HG03378 (cell line): Measurements from ENCODE around the gene DNAJC16.
"Not testable (repeated sequence)": the region's sequence is repeated elsewhere in the genome, so short reads cannot be mapped to it uniquely, and the experiment has no call there.

Source experiments
- ATAC-seq: cut with Tn5 transposase; IDR thresholded peaks from one replicate; pipeline ENCODE4 v1.9.1; 2021; ENCODE audit warnings: mild to moderate bottlenecking, moderate library complexity; ENCODE audit not compliant: unreplicated experiment

Gene DNAJC16

GRCh38 chr1:15506831-15507230 lies 19.8 kb upstream of the DNAJC16 start:
- no peak for ATAC-seq

- ATAC-seq: no peak
Measured at GRCh38 chr1:15507278-15507677, 19.4 kb upstream of the DNAJC16 start.

DNA sequence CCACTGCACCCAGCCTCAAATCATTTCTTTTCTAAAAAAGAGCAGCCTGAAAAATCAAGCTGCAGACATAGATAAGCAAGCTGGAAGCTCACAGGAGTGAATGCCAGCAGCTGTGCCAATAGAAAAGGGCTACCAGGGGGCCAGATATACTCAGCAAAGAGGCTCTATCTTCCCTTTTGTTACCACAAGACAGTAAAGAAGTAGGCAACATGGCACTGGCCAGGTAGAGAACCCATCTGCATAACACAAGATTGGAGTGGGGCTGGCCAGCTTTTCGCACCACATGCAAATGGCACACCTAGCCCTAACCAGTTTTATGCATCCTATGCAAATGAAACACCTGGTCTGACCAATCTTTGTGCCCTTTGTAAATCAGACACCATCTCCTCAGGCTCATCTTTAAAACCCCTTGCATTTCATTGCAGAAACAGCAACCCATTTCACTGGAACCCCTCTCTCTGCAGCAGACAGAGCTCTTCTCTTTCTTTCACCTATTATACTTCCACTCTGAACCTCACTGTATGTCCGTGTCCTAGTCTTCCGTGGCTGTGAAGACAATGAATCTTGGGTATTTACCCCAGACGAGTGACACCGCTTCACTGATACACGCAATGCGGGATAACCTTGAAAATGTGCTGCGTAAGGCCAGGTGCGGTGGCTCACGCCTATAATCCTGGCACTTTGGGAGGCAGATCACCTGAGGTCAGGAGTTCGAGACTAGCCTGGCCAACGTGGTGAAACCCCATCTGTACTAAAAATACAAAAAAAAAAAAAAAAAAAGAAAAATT lies 17.8 kb upstream of the DNAJC16 start:
- ATAC-seq: no peak

- no peak for ATAC-seq
Measured at GRCh38 chr1:15509586-15509985, 17.1 kb upstream of the DNAJC16 start.

DNA sequence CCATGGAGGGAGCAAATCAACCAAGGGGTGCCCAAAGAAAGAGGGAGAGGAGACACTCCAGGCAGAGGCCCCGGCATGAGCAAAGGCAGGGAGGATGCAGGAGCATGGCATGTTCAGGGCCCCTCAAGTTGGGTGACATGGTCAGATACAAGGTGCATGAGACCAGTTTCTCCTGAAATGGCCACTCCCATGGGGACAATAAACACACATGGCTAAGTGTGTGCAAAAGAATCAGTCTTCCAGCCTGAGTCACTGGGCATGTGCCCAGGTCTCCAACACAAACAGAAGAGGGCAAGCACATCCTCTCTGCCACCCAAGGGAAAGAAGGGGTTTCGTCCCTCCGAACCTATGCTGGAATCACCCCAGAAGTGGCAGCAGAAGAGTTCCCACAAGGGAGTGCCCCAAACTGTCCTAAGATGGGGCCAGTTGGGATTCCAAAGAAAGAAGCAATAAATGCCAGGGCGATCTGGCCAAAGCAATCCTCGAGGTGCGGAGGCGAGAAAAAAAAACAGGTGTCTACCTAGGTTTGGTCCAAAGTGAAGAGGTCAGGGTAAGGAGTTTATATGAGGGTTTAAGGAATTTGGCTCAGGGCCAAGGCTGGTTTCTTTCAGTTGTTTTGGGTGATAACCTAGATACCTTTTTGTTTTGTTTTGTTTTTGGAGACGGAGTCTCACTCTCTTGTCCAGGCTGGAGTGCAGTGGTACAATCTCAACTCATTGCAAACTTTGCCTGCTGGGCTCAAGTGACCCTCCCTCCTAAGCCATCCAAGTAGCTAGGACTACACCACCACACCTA lies 15.8 kb upstream of the DNAJC16 start:
- ATAC-seq: no peak

- ATAC-seq: no peak
Measured at GRCh38 chr1:15513192-15513591, 13.5 kb upstream of the DNAJC16 start.

DNA sequence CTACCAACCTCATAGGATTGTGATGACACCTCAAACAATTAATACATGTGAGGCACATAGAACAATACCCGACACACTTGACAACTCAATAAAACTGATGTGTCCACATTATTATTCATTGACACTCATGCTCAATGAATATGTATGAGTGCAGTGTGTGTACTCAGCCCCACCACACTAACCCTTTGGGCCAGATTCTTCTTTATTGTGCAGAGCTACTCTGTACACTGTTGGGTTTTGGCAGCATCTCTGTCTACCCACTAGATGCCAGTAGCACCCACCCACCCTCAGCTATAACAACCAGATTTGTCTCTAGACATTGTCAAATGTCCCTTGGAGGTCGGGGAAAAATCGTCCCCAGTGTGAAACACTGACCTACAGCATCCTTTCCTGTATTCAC lies 12.7 kb upstream of the DNAJC16 start:
- ATAC-seq: no peak

GRCh38 chr1:15514557-15514956 lies 12.1 kb upstream of the DNAJC16 start:
- not testable (repeated sequence) for ATAC-seq

DNA sequence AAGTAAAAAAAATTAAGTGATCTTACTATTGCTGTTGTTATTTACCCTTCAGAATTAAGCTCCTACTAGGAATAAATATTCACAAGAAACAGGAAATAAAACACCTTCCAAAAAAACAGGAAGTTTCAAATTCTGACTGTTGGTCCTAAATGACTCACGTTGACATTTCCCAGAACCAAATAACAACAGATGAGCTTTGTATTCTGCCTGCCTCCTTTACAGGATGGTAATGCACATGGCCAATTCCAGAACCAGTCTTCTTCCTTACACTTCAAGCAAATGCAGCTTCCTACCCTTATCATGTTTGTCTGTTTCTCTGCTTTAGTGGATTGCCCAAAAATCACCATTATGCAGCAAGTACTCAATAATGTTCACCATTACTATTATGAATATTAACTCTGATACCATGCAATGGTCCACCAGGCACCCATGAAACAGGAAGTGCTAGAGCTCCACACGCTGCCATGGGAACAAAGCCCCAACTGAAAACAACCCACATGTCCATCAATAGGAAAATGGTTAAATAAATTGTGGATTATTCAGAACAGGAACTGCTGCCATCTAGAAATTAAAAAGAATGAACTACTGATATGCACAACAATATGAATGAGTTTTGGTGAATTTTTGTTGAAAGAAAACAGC lies 11.5 kb upstream of the DNAJC16 start:
- no peak for ATAC-seq

- ATAC-seq: no peak
Measured at GRCh38 chr1:15519625-15520024, 7.0 kb upstream of the DNAJC16 start.

- ATAC-seq: not testable (repeated sequence)
Measured at GRCh38 chr1:15521206-15521906, 5.3 kb upstream of the DNAJC16 start.

DNA sequence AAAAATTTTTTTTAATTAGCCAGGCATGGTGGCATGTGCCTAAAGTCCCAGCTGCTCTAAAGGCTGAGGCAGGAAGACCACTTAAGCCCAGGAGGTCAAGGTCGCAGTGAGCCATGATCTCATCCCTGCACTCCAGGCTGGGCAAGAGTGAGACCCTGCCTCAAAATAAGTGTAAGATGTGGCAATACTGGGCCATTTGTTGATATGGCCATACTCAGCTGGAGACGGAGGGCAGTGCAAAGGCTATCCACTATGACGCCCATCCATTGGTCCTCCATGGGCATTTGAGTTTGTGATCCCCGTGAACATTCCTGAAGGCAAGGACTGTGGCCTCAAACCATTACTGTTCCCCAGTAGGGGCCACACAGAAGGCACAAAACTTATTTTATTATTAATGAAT lies 4.1 kb upstream of the DNAJC16 start:
- ATAC-seq: no peak

DNA sequence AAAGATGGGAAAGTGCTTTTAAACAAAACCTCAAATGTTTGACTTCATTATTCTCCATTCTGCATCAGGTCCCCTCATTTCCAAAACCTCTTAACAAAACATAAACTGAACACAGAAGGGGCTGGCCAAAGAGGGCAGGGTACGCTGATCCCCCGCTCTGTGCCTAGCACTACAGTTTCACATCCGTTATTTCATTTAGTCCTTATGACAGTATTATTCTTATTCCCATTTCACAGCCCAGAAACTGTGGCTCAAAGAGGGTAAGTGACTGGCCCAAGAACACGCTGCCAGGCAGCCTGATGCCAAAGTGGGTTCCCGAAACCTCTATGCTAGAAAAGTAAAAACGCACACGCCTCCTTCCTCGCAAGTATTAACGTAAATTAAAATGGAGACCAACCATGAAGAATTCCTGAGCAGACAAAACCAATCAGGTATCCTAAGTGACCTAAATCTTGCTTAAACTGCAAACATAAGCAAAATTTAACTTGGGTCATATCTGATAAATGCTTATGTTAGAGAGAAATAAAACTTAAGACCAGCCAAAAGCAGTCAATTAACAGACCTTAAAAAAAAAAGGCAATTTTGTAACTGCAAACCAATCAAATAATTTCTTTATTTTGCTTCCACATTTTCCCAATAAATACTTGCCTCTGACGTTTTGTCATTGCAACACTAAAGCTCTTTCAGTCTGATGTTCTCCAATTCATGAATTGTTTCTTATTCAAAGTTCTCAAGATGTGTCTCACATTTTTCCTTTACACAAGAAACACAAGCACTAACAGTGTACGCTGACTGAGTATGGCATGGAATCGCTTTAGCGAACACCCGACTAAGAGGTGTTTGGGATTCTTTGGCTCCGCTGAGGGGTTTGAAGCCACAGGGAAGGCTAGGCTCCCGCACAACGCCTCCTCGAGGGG lies 3.3 kb upstream of the DNAJC16 start:
- ATAC-seq: no peak

DNA sequence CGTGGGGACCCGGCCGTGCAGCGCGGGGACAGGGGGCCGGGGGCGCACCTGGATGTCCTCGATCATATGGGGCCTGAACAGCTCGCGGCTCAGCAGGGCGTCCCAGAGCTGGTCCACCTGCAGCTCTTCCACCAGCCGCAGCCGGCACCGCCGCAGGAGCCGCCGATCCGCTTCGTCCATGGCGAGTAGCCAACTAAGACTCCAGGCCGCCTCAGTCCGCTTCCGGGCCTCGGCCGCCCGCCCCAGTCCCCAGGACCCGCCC lies 2.7 kb upstream of the DNAJC16 start, which contains the start of gene CASP9:
TSS of gene CASP9 (minus strand) at position 195 of the 262 bp plus-strand sequence. CDS start at position 180, 15 bp downstream.
- no peak for ATAC-seq

DNA sequence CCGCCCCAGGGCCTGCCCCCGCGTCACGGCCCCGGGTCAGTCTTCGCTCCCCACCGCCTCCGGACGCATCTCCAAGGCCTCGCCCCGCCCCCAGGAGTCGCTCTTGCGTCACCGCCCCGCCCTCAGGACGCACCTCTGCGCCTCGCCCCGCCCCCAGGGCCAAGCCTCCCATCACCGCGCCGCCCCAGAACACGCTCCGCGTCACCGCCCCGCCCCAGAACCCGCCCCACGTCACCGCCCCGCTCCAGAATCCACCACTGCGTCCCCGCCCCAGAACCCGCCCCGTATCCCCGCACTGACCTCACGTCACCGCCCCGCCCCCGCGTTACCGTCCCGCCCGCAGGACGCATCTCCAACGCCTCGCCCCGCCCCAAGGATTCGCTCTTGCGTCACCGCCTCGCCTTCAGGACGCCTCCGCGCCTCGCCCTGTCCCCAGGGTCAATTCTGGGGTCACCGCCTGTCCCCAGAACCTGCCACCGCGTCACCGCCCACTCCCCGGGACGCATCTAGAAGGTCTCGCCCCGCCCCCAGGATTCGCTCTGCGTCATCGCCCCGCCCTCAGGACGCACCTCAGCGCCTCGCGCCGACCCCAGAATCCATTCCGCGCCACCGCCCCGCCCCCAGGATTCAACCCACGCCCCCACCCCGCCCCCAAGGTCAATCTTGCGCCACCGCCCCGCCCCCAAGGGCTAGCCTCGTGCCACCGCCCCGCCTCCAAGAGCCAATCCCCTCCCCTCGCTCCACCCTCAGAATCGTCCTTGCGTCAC lies 2.2 kb upstream of the DNAJC16 start:
- ATAC-seq: peak; percentile 29

DNA sequence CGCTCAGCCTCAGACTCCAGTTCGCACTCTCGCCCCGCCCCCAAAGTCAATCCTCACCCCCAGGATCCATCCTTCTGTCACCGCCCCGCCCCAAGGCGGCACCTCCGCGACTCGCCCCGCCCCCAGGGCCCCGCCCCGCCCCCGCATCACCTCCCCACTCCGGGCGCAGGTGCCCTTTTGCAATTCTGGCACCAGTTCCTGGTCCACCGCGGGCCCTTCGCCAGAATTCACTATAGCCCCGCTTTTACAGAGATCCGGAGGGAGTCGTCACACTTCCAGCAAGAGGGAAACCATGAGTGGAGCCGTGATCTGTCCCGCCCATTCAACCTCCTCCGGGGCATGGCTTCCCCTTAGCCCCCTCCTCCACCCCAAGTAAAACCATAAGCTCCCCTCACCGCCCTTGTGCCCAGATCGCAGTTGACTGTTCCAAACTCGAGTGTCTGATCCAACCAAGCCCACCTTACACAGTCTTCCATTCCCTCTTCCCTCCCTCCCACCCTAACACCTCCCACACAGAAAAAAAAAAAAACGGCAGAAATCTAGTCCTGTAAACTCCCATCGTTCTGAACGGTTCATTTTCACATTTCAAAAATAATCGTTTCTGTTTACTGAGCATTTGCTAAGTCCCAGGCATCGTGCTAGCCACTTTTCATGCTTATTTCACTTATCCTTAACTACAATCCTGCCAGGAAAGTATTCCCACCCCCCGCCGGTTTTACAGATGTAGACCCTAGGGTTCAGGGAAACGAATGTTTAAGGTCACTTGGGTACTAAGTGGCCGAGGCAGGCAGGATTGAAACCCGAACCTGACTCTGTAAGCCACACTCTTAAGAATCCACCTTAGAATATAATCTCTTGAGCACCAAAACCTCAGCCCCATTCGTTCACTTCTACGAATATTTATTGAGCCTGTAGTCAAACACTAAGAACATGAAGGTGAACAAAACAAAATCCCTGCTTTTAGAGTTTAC lies 1.3 kb upstream of the DNAJC16 start:
- peak; percentile 17 for ATAC-seq

DNA sequence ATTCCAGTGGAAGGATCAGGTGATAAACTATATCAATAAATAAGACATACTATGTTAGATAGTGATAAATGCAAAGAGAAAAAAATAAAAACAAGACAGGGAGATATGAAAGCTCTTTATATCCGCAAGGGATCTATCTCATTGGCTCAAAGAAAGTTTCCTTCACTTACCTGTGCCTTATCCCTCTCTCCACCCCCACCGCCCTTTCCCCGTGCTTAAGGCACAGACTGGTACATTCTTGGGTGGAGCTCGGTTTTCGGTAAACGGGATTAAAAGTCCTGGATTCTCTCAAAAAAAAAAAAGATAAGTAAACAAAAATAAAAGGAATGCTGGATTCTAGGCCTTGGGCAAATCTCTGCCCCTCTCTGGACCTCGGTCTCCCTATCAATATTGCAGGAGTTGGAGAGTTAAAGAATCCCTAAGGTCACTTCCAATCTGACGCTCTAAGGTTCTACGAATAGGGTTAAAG lies 593 bp upstream of the DNAJC16 start:
- no peak for ATAC-seq

DNA sequence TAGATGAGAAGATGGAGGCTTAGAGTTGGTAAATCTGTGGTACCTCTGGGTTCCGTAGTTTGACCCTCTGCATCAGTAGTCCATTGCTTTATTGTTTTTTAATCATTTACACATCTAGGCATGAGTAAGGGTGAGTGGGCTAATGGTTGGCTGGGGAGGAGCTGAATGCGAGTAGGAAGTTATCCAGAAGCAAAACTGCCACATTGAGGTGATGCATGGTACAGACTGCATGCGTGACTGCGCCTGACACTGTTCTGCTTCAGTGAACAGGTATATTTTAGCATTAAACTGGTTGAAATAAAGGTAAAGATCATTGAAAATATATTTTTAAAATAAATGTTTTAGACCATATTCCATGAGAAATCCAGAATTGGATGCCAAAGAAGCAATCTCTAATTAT lies 4.4 kb downstream of the DNAJC16 start:
- ATAC-seq: no peak
